DOHH2 (cell line): ENCODE data around the gene METRN.

Experiments
- H3F3A ChIP-seq: fragments of 200-600 bp; sonication (generic), shearing (Covaris generic); 2 replicates; pipeline ENCODE4 v1.6.0; 2016; ENCODE audit warnings: antibody characterized with exemption, mild to moderate bottlenecking; ENCODE audit not compliant: control insufficient read depth, insufficient read depth
- H3K27ac ChIP-seq: fragments of 200-600 bp; sonication (generic); 2 replicates; pipeline ENCODE4 v1.5.1; 2014; ENCODE audit warnings: low read depth, mild to moderate bottlenecking, low read length, moderate library complexity
- H3K27me3 ChIP-seq: fragments of 200-600 bp; sonication (generic); 2 replicates; pipeline ENCODE4 v1.6.1; 2014; ENCODE audit warnings: mild to moderate bottlenecking, low read length, mixed read lengths; ENCODE audit not compliant: control insufficient read depth
- H3K36me3 ChIP-seq: fragments of 200-600 bp; sonication (generic); 2 replicates; pipeline ENCODE4 v1.6.1; 2014; ENCODE audit warnings: mild to moderate bottlenecking, low read length, moderate library complexity, mixed read lengths; ENCODE audit not compliant: control insufficient read depth
- H3K4me1 ChIP-seq: fragments of 200-600 bp; sonication (generic); 2 replicates; pipeline ENCODE4 v1.6.1; 2014; ENCODE audit warnings: mild to moderate bottlenecking, low read length, mixed read lengths; ENCODE audit not compliant: control insufficient read depth
- H3K4me2 ChIP-seq: fragments of 200-600 bp; sonication (generic); 2 replicates; pipeline ENCODE4 v1.6.0; 2014; ENCODE audit warnings: mild to moderate bottlenecking, low read length, moderate library complexity
- H3K4me3 ChIP-seq: fragments of 200-600 bp; sonication (generic); 2 replicates; pipeline ENCODE4 v1.5.1; 2014; ENCODE audit warnings: mild to moderate bottlenecking, low read length, mixed read lengths
- H3K79me2 ChIP-seq: fragments of 200-600 bp; sonication (generic); 2 replicates; pipeline ENCODE4 v1.6.1; 2014; ENCODE audit warnings: mild to moderate bottlenecking, low read length, mixed read lengths; ENCODE audit not compliant: control insufficient read depth
- H3K9me2 ChIP-seq: fragments of 200-600 bp; sonication (generic); replicated peaks from 2 replicates; pipeline ENCODE4 v1.6.1; 2014; ENCODE audit warnings: mild to moderate bottlenecking, low read length, mixed read lengths; ENCODE audit not compliant: control insufficient read depth
- H3K9me3 ChIP-seq: fragments of 200-600 bp; sonication (generic); 2 replicates; pipeline ENCODE4 v1.6.1; 2014; ENCODE audit warnings: antibody characterized with exemption, low read length, mixed read lengths; ENCODE audit not compliant: control insufficient read depth, insufficient read depth
- H4K20me1 ChIP-seq: fragments of 200-600 bp; sonication (generic); 2 replicates; pipeline ENCODE4 v1.6.0; 2014; ENCODE audit warnings: low read depth, mild to moderate bottlenecking, antibody characterized with exemption, low read length, moderate library complexity; ENCODE audit not compliant: control insufficient read depth, insufficient read depth
- CTCF ChIP-seq: fragments of 200-600 bp; sonication (generic); IDR thresholded peaks from one replicate; pipeline ENCODE4 v1.5.1; 2014; ENCODE audit warnings: antibody characterized with exemption, mild to moderate bottlenecking, low read depth, low read length; ENCODE audit not compliant: poor library complexity, severe bottlenecking
- EZH2phosphoT487 ChIP-seq: fragments of 200-600 bp; sonication (generic); IDR thresholded peaks from 2 replicates; pipeline ENCODE4 v1.6.1; 2017; ENCODE audit warnings: borderline replicate concordance, mild to moderate bottlenecking, antibody characterized with exemption, low read length, moderate library complexity, mixed read lengths

Gene METRN

DNA sequence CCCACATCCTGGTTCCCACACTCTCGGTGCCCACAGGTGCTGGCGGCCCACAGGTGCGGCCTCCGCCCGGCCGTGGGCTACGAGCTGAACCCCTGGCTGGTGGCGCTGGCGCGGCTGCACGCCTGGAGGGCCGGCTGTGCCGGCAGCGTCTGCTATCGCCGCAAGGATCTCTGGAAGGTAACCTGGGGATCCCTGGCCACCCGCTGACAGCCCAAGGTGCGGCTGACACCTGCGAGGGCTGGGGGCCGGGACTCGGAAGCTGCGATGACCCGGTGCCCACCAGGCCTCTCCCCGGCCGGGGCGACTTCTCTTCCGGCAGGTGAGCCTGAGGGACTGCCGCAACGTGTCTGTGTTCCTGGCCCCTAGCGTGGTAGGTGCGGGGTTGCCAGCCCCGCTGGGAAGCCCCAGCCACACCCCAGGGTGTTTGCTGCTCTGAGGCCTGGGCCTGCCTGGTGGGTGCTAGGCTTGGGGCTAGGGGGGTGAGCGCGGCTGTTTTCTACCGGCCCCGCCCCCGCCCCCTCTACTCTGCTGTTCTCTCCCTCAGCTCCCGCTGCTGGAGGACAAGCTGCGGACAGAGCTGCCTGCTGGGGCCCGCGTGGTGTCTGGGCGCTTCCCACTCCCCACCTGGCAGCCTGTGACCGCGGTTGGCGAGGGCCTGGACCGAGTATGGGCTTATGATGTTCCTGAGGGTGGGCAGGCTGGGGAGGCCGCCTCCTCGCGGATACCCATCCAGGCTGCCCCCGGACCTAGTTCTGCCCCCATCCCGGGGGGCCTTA lies 7.0 kb downstream of the METRN start:
- no peak overlapping the region for H3K27ac ChIP-seq
- H3K4me3 ChIP-seq = peak overlapping the region; percentile 99
- no peaks in the 10 kb centered on the region for H3K9me3 ChIP-seq
- no peak for TF ChIP-seq CTCF
- no peak for TF ChIP-seq EZH2phosphoT487
- peaks cover 26% of the 10 kb centered on the region for H3K36me3 ChIP-seq
- H3K9me2 ChIP-seq = no peaks in the 10 kb centered on the region
- H4K20me1 ChIP-seq = 0 out of 2 replicates have a peak, but pooled peaks cover 3% of the 10 kb centered on the region
- peaks cover 60% of the 10 kb centered on the region for H3K4me1 ChIP-seq
- H3K79me2 ChIP-seq = peaks cover 9% of the 10 kb centered on the region
- peaks cover 11% of the 10 kb centered on the region; the same call in 1 of the 2 replicates for H3F3A ChIP-seq
- no peaks in the 10 kb centered on the region for H3K27me3 ChIP-seq
- peak overlapping the region; percentile 96 for H3K4me2 ChIP-seq

DNA sequence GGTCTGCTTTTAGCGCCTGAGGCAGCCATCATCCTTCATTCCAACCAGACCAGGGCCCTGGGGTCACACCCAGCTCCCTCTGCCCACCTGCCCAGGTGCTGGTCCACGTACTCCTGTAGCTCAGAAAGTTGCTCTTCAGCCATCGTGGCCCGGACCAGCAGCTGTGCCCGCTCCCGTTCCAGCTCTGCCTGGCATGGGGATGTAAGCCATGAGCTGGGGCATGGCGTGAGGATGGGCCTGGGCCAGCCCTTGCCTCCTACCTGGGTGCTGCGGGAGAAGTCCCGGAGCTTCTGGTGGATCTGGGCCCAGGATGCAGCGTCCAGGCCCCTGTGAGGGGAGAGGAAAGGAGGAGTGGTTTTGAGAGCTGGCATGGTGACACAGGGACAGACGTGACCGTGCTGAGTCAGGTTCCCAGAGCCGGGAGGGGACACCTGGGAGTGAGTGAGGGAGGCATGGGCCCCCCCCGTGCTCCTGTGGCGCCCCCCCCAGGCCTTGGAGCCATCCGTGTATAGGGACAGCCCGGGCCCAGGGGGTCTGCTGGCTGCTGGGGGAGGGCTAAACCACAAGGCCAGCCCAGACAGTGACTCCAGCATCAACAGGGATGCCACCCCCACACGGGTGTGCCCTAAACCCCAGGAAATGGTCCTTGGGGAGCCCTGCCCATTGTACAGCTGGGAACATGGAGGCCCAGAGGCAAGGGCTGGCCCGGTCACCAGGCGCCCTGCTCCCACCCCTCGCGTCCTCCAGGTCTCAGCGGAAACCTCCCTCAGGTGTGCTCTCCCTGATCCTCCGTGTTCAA lies 8.1 kb downstream of the METRN start:
- H3K4me1 ChIP-seq = peaks cover 60% of the 10 kb centered on the region
- no peak overlapping the region for H3K4me3 ChIP-seq
- no peak for TF ChIP-seq CTCF
- TF ChIP-seq EZH2phosphoT487 = no peak
- H3K9me3 ChIP-seq = no peaks in the 10 kb centered on the region
- peaks cover 11% of the 10 kb centered on the region; the same call in 1 of the 2 replicates for H3F3A ChIP-seq
- peaks cover 9% of the 10 kb centered on the region for H3K79me2 ChIP-seq
- H3K27me3 ChIP-seq = no peaks in the 10 kb centered on the region
- no peaks in the 10 kb centered on the region for H3K9me2 ChIP-seq
- peaks cover 26% of the 10 kb centered on the region for H3K36me3 ChIP-seq
- no peak overlapping the region for H3K27ac ChIP-seq
- 0 out of 2 replicates have a peak, but pooled peaks cover 3% of the 10 kb centered on the region for H4K20me1 ChIP-seq
- H3K4me2 ChIP-seq = peak overlapping the region; percentile 27

- peak overlapping the region; percentile 27 for H3K4me2 ChIP-seq
- no peak overlapping the region for H3K4me3 ChIP-seq
- TF ChIP-seq CTCF = no peak
- TF ChIP-seq EZH2phosphoT487 = no peak
- H3K36me3 ChIP-seq = peaks cover 26% of the 10 kb centered on the region
- peaks cover 9% of the 10 kb centered on the region for H3K79me2 ChIP-seq
- H4K20me1 ChIP-seq = 0 out of 2 replicates have a peak, but pooled peaks cover 3% of the 10 kb centered on the region
- no peaks in the 10 kb centered on the region for H3K9me3 ChIP-seq
- H3K27ac ChIP-seq = no peak overlapping the region
- peaks cover 11% of the 10 kb centered on the region; the same call in 1 of the 2 replicates for H3F3A ChIP-seq
- no peaks in the 10 kb centered on the region for H3K9me2 ChIP-seq
- H3K4me1 ChIP-seq = peaks cover 64% of the 10 kb centered on the region
- no peaks in the 10 kb centered on the region for H3K27me3 ChIP-seq
These were observed 8.8 kb downstream of the METRN start for GRCh38 chr16:723695-724094.
